GM10248 (cell line): Measurements from ENCODE around the gene PPP4R1.

Experiments used
- CTCF ChIA-PET: fragments of 300-600 bp; sonication (Branson Sonifier 250); formaldehyde crosslinking; extraction: SDS; loops from one replicate; lab custom pipeline; 2021; ENCODE audit warnings: antibody characterized with exemption; lab: Yijun Ruan, JAX
- POLR2A ChIA-PET: fragments of 350-650 bp; sonication (Branson Sonifier 250); formaldehyde crosslinking; extraction: SDS; loops from one replicate; lab custom pipeline; 2020; ENCODE audit warnings: antibody characterized with exemption; lab: Yijun Ruan, JAX
- DNase-seq: peaks from one replicate; pipeline ENCODE4 v3.0.0; 2012; ENCODE audit errors: extremely low spot score
- TF ChIP-seq, protein P1 (sequence below): IDR thresholded peaks from 2 replicates; pipeline ENCODE4 v1.5.1; 2012; ENCODE audit warnings: mild to moderate bottlenecking, low read depth; ENCODE audit errors: extremely low read depth, missing control alignments, control extremely low read depth

PPP4R1 gene

DNA sequence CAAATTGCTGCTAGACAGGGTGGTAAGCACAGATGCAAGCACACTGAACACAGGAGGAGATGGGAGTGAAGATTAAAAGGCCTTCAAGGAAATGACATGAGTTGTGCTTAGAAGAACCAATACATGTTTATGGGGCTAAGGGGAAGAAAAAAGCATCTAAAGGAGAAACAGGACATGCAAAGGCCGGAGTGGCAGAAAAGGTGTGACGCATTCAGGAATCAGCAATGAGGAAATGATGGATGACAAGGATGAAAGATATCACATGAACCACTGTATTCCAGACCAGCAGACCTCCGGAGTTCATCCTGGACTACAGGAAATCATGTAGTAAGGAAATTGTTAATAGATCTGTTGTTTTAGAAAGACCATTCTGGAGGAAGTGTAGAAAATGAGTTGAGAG, 42.8 kb downstream of the PPP4R1 start:
- TF ChIP-seq, protein P1, sequence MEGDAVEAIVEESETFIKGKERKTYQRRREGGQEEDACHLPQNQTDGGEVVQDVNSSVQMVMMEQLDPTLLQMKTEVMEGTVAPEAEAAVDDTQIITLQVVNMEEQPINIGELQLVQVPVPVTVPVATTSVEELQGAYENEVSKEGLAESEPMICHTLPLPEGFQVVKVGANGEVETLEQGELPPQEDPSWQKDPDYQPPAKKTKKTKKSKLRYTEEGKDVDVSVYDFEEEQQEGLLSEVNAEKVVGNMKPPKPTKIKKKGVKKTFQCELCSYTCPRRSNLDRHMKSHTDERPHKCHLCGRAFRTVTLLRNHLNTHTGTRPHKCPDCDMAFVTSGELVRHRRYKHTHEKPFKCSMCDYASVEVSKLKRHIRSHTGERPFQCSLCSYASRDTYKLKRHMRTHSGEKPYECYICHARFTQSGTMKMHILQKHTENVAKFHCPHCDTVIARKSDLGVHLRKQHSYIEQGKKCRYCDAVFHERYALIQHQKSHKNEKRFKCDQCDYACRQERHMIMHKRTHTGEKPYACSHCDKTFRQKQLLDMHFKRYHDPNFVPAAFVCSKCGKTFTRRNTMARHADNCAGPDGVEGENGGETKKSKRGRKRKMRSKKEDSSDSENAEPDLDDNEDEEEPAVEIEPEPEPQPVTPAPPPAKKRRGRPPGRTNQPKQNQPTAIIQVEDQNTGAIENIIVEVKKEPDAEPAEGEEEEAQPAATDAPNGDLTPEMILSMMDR: no peak
- POLR2A ChIA-PET: no interaction called here
- CTCF ChIA-PET: interaction anchor here (1.7 kb wide), 1 partner anchor 8 kb away, joined by 5 read pairs; no protein-coding TSS in a partner anchor

DNA sequence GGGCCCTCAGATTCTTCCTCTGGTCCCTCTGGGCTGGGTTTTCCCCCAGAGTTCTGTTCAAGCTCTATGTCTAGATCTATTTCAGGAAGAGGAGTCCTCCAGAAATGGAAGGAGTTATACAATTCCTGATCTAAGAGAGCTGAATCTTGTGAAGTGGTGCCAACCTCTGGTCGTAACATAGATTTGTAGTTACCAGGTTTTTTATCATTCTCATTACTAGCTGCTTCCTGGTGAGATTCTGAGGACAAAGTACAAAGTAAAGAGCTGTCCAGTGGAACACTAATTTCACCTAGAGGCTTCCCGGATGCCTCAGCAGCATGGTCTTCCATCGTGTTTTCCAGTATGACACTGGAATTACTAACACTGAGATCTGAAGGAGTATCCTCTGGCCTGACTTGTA, 44.1 kb downstream of the PPP4R1 start:
- POLR2A ChIA-PET: no interaction called here
- DNase-seq: no peak
- TF ChIP-seq, protein P1: no peak
- CTCF ChIA-PET: interaction anchor here (1.7 kb wide), 1 partner anchor 9 kb away, joined by 5 read pairs; no protein-coding TSS in a partner anchor

More for the DNA sequence above, 42.8 kb downstream of the PPP4R1 start:
- DNase-seq: no peak

DNA sequence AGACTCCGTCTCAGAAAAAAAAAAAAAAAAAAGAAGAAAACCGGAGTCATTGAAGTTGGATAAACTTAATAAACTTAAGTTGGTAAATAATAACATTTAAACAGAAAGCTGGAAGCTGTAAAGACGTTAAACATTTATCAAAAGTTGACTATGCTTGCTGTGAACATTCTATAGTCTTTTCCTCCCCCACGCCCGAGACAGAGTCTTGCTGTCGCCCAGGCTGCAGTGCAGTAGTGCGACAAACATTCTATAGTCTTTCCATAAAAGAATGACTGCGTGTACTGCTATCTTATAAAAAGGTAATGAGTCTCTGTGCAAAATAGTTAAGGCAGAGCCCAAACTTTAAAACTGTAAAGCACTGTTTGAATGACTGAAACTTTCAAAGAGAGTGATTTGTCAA, 45.2 kb downstream of the PPP4R1 start:
- DNase-seq: no peak
- TF ChIP-seq, protein P1: no peak
- ChIA-PET CTCF (interaction anchor here (1.0 kb wide), 1 partner anchor 8 kb away, joined by 4 read pairs; no protein-coding TSS in a partner anchor), POLR2A (no interaction called here)

DNA sequence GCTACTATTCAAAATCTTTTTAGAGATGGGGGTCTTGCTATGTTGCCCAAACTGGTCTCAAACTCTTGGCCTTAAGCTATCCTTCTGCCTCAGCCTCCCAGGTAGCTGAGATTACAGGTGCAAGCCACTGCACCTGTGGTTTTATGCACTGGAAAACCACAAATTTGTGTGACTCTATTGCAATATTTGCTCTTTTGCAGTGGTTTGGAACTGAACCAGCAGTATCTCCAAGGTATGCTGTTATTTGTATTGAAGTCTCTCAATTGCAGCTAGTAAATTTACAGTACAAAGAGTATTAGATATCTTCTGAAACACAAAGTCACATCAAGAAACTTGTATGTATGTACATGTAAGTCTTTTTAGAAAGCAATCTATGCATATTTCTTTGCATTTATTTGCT, 46.2 kb downstream of the PPP4R1 start:
- DNase-seq: no peak

DNA sequence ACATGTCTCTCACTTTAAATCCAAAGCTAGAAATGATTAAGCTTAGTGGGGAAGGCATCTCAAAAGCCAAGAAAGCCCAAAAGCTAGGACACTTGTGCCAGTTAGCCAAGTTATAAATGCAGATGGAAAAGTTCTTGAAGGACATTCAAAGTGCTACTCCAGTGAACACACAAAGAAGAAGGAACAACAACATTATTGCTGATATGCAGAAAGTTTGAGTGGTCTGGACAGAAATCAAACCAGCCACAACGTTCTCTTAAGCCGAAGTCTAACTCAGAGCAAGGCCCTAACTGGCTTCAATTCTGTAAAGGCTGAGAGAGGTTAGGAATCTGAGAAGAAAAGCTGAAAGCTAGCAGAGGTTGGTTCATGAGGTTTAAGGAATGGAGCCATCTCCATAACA, 49.0 kb downstream of the PPP4R1 start:
- POLR2A ChIA-PET: no interaction called here
- no peak for DNase-seq
- CTCF ChIA-PET: interaction anchor here (0.9 to 2.4 kb wide), 4 partner anchors 9 to 58 kb away, joined by 3 to 19 read pairs (median 6); no protein-coding TSS in a partner anchor
- TF ChIP-seq, protein P1: no peak

More for the DNA sequence above, 46.2 kb downstream of the PPP4R1 start:
- TF ChIP-seq, protein P1: no peak
- ChIA-PET POLR2A (no interaction called here), CTCF (interaction anchor here (1.0 to 2.1 kb wide), 5 partner anchors 9 to 51 kb away, joined by 3 to 6 read pairs (median 4); no protein-coding TSS in a partner anchor)

DNA sequence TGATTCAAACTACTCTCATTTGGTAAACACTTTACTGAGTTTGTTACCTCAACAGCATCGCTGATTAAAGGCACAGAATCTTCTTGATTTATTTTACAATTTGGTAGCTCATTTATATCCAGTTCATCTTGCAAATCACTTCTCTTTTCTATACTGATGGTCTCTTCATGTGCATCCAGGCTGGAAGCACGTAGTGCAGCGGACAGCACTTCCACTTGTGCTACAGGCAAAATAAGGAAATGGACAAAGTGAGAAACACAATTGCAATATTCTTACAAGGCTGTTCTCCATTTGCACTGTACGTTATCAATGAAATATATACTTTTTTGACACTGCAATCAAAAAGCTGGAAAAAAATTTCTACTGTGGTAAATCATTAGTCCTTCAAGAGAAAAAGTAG, 51.0 kb downstream of the PPP4R1 start:
- no peak for DNase-seq
- POLR2A ChIA-PET: no interaction called here
- CTCF ChIA-PET: interaction anchor here (0.9 to 2.9 kb wide), 6 partner anchors 10 to 47 kb away, joined by 3 to 14 read pairs (median 4); no protein-coding TSS in a partner anchor
- TF ChIP-seq, protein P1: no peak

DNA sequence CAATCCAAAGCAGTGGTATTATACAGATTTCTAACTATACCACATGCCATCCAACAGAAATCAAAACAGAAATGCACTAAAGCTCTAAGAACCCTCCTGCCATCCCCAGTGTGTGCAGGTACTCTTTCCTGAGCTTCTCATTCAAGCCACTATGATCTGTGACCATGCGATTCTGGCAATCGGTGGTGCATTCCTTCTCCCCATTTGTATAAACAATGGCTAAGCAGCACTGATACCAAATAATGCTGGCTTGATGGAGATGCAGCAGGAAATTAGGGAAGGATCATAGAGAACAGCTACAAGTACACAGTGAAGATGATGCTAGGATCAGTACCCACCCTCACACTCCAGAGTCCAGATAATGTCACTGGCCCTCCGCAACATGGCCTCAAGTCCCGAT, 51.8 kb downstream of the PPP4R1 start:
- POLR2A ChIA-PET: no interaction called here
- DNase-seq: no peak
- TF ChIP-seq, protein P1: no peak
- CTCF ChIA-PET: interaction anchor here (1.2 to 2.9 kb wide), 7 partner anchors 10 to 46 kb away, joined by 3 to 18 read pairs (median 4); no protein-coding TSS in a partner anchor
